ENCODE measurements around the gene PEAK3.

PEAK3 gene

GRCh38 chr19:2309734-2310362, 27.9 kb upstream of the PEAK3 start:
- ChIA-PET POLR2A (interaction anchor here (0.6 to 1.3 kb wide), 3 partner anchors 8 to 22 kb away, joined by 3 read pairs; no protein-coding TSS in a partner anchor), CTCF (interaction anchor here (0.8 to 1.9 kb wide), 5 partner anchors 11 to 83 kb away, joined by 3 to 5 read pairs (median 4); no protein-coding TSS in a partner anchor)
- Histone ChIP-seq H3K27ac (ENCODE audit: insufficient read depth in 1 of 2, low read depth in 1 of 2, low read length in 2 of 2, poor library complexity in 1 of 2, severe bottlenecking in 2 of 2) (no peak overlapping the region), H3K4me1 (ENCODE audit: control extremely low read depth in 1 of 4, control insufficient read depth in 4 of 4, insufficient read depth in 4 of 4, low read length in 3 of 4) (peaks cover 0 to 32% (median 22%) of the 10 kb centered on the region in 4 experiments), H3K9me3 (ENCODE audit: control extremely low read depth in 1 of 5, control insufficient read depth in 4 of 5, insufficient read depth in 2 of 5, low read depth in 1 of 5, low read length in 4 of 5) (peaks cover 0 to 4% (median 3%) of the 10 kb centered on the region in 5 experiments), H3K27me3 (replicated peaks in 2 of 5; ENCODE audit: control insufficient read depth in 4 of 5, insufficient read depth in 5 of 5, low read length in 4 of 5) (peaks cover 0 to 49% (median 26%) of the 10 kb centered on the region in 5 experiments), H3K36me3 (ENCODE audit: control insufficient read depth in 4 of 4, insufficient read depth in 4 of 4, low read length in 3 of 4) (no peaks in the 10 kb centered on the region), H3K4me3 (ENCODE audit: control insufficient read depth in 1 of 7, extremely low read depth in 1 of 7, insufficient read depth in 4 of 7, low read depth in 2 of 7, low read length in 6 of 7) (no peak overlapping the region)
- peak in 2 of 3 donors; percentile 60 to 64 for DNase-seq
- WGBS (ENCODE audit: insufficient coverage): 79% methylated on average over 11 of the region's 17 CpGs

- H3K36me3 ChIP-seq (ENCODE audit: control insufficient read depth in 4 of 4, insufficient read depth in 4 of 4, low read length in 3 of 4): no peaks in the 10 kb centered on the region
- peaks cover 0 to 37% (median 23%) of the 10 kb centered on the region in 4 experiments for H3K4me1 ChIP-seq (ENCODE audit: control extremely low read depth in 1 of 4, control insufficient read depth in 4 of 4, insufficient read depth in 4 of 4, low read length in 3 of 4)
- CTCF ChIA-PET: interaction anchor here (1.0 to 1.9 kb wide), 2 partner anchors 11 to 23 kb away, joined by 3 to 5 read pairs; no protein-coding TSS in a partner anchor
- DNase-seq: peak in 1 of 3 donors; percentile 33
- POLR2A ChIA-PET: interaction anchor here (1.0 kb wide), 1 partner anchor 11 kb away, joined by 3 read pairs; no protein-coding TSS in a partner anchor
- no peaks in the 10 kb centered on the region for H3K9me3 ChIP-seq (ENCODE audit: control extremely low read depth in 1 of 5, control insufficient read depth in 4 of 5, insufficient read depth in 2 of 5, low read depth in 1 of 5, low read length in 4 of 5)
- no peak within 1 kb of the TSS for H3K27ac ChIP-seq (ENCODE audit: insufficient read depth in 1 of 2, low read depth in 1 of 2, low read length in 2 of 2, poor library complexity in 1 of 2, severe bottlenecking in 2 of 2)
- peak within 1 kb of the TSS in 3 of 7 experiments; percentile 39 to 50 (median 48) for H3K4me3 ChIP-seq (ENCODE audit: control insufficient read depth in 1 of 7, extremely low read depth in 1 of 7, insufficient read depth in 4 of 7, low read depth in 2 of 7, low read length in 6 of 7)
- peaks cover 0 to 65% (median 35%) of the 10 kb centered on the region in 5 experiments for H3K27me3 ChIP-seq (replicated peaks in 2 of 5; ENCODE audit: control insufficient read depth in 4 of 5, insufficient read depth in 5 of 5, low read length in 4 of 5)
- WGBS (ENCODE audit: insufficient coverage): 6% methylated on average over 33 of the region's 63 CpGs
Observed at GRCh38 chr19:2308114-2308556, 26.2 kb upstream of the PEAK3 start, which contains the start of gene LINGO3. LINGO3 (minus strand) TSS chr19:2308154; CDS start chr19:2291776, 16,378 bp downstream.

DNA sequence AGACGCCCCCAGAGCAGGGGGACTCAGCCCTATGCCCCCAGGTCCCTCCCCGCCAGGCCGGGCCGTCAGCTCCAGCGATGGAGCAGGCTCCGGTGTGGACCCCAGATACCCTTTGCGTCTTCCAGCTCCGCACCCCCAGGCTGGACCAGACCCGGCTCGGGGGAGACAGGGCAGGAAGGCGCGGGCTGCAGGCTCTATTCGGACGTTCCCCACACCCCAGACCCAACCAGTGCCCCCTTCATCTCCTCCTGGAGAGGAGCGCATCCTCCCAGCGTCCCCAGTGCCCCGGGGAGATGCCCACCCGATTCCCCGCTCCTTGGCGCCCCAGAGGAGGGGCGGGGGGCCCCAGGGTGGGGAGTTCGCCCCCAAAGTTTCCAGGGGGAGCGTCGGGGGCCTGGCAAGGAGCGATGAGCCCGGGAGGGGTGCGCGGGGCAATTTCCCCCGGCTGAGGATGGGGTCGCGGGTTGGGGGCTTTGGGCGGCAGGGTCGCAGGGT, 25.6 kb upstream of the PEAK3 start:
- Histone ChIP-seq H3K4me1 (ENCODE audit: control extremely low read depth in 1 of 4, control insufficient read depth in 4 of 4, insufficient read depth in 4 of 4, low read length in 3 of 4) (peaks cover 0 to 41% (median 26%) of the 10 kb centered on the region in 4 experiments), H3K9me3 (ENCODE audit: control extremely low read depth in 1 of 5, control insufficient read depth in 4 of 5, insufficient read depth in 2 of 5, low read depth in 1 of 5, low read length in 4 of 5) (no peaks in the 10 kb centered on the region), H3K27ac (ENCODE audit: insufficient read depth in 1 of 2, low read depth in 1 of 2, low read length in 2 of 2, poor library complexity in 1 of 2, severe bottlenecking in 2 of 2) (no peak overlapping the region), H3K27me3 (replicated peaks in 2 of 5; ENCODE audit: control insufficient read depth in 4 of 5, insufficient read depth in 5 of 5, low read length in 4 of 5) (peaks cover 0 to 65% (median 38%) of the 10 kb centered on the region in 5 experiments), H3K4me3 (ENCODE audit: control insufficient read depth in 1 of 7, extremely low read depth in 1 of 7, insufficient read depth in 4 of 7, low read depth in 2 of 7, low read length in 6 of 7) (peak overlapping the region in 1 of 7 experiments; percentile 45), H3K36me3 (ENCODE audit: control insufficient read depth in 4 of 4, insufficient read depth in 4 of 4, low read length in 3 of 4) (no peaks in the 10 kb centered on the region)
- ChIA-PET CTCF (no interaction called here), POLR2A (interaction anchor here (0.9 kb wide), 1 partner anchor 9 kb away, joined by 7 read pairs; no protein-coding TSS in a partner anchor)
- DNase-seq: no peak
- 10% methylated on average over 33 of the region's 33 CpGs for WGBS (ENCODE audit: insufficient coverage)

DNA sequence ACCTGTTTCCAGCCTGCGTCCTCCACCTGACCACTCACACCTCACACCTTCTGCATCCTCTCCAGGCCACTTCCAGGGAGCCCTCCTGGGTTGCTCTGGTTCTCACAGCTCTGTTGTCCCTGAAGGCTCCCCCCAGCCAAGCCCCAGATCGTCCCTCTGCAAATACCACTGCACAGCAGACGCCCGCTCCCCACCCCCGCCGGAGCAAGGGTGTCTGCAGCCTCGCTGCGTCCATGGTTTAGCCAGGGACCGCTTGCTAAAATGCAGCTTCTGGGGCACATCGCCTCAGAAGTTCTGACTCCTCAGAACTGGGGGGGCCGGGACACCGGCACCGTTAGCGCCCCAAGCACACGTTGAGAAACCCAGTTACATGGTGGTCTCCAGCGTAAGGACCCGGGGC, 25.0 kb upstream of the PEAK3 start:
- DNase-seq: no peak
- WGBS (ENCODE audit: insufficient coverage): 55% methylated on average over 16 of the region's 17 CpGs
- POLR2A ChIA-PET: interaction anchor here (0.9 kb wide), 1 partner anchor 9 kb away, joined by 7 read pairs; no protein-coding TSS in a partner anchor
- H3K36me3 ChIP-seq (ENCODE audit: control insufficient read depth in 4 of 4, insufficient read depth in 4 of 4, low read length in 3 of 4): no peaks in the 10 kb centered on the region
- H3K27me3 ChIP-seq (replicated peaks in 2 of 5; ENCODE audit: control insufficient read depth in 4 of 5, insufficient read depth in 5 of 5, low read length in 4 of 5): peaks cover 0 to 65% (median 35%) of the 10 kb centered on the region in 5 experiments
- H3K9me3 ChIP-seq (ENCODE audit: control extremely low read depth in 1 of 5, control insufficient read depth in 4 of 5, insufficient read depth in 2 of 5, low read depth in 1 of 5, low read length in 4 of 5): no peaks in the 10 kb centered on the region
- no peak overlapping the region for H3K4me3 ChIP-seq (ENCODE audit: control insufficient read depth in 1 of 7, extremely low read depth in 1 of 7, insufficient read depth in 4 of 7, low read depth in 2 of 7, low read length in 6 of 7)
- peaks cover 0 to 43% (median 29%) of the 10 kb centered on the region in 4 experiments for H3K4me1 ChIP-seq (ENCODE audit: control extremely low read depth in 1 of 4, control insufficient read depth in 4 of 4, insufficient read depth in 4 of 4, low read length in 3 of 4)
- CTCF ChIA-PET: interaction anchor here (1.5 to 2.1 kb wide), 2 partner anchors 10 to 32 kb away, joined by 5 to 6 read pairs; no protein-coding TSS in a partner anchor
- no peak overlapping the region for H3K27ac ChIP-seq (ENCODE audit: insufficient read depth in 1 of 2, low read depth in 1 of 2, low read length in 2 of 2, poor library complexity in 1 of 2, severe bottlenecking in 2 of 2)

GRCh38 chr19:2306281-2306806, 24.4 kb upstream of the PEAK3 start:
- no peaks in the 10 kb centered on the region for H3K36me3 ChIP-seq (ENCODE audit: control insufficient read depth in 4 of 4, insufficient read depth in 4 of 4, low read length in 3 of 4)
- ChIA-PET CTCF (interaction anchor here (1.0 to 2.1 kb wide), 4 partner anchors 10 to 31 kb away, joined by 3 to 7 read pairs (median 6); no protein-coding TSS in a partner anchor), POLR2A (interaction anchor here (1.3 kb wide), 1 partner anchor 19 kb away, joined by 3 read pairs; no protein-coding TSS in a partner anchor)
- peaks cover 0 to 65% (median 35%) of the 10 kb centered on the region in 5 experiments for H3K27me3 ChIP-seq (replicated peaks in 2 of 5; ENCODE audit: control insufficient read depth in 4 of 5, insufficient read depth in 5 of 5, low read length in 4 of 5)
- no peak overlapping the region for H3K4me3 ChIP-seq (ENCODE audit: control insufficient read depth in 1 of 7, extremely low read depth in 1 of 7, insufficient read depth in 4 of 7, low read depth in 2 of 7, low read length in 6 of 7)
- DNase-seq: no peak
- peaks cover 0 to 43% (median 29%) of the 10 kb centered on the region in 4 experiments for H3K4me1 ChIP-seq (ENCODE audit: control extremely low read depth in 1 of 4, control insufficient read depth in 4 of 4, insufficient read depth in 4 of 4, low read length in 3 of 4)
- WGBS (ENCODE audit: insufficient coverage): 58% methylated on average over 16 of the region's 19 CpGs
- no peak overlapping the region for H3K27ac ChIP-seq (ENCODE audit: insufficient read depth in 1 of 2, low read depth in 1 of 2, low read length in 2 of 2, poor library complexity in 1 of 2, severe bottlenecking in 2 of 2)
- H3K9me3 ChIP-seq (ENCODE audit: control extremely low read depth in 1 of 5, control insufficient read depth in 4 of 5, insufficient read depth in 2 of 5, low read depth in 1 of 5, low read length in 4 of 5): no peaks in the 10 kb centered on the region

- Histone ChIP-seq H3K9me3 (ENCODE audit: control extremely low read depth in 1 of 5, control insufficient read depth in 4 of 5, insufficient read depth in 2 of 5, low read depth in 1 of 5, low read length in 4 of 5) (no peaks in the 10 kb centered on the region), H3K27ac (ENCODE audit: insufficient read depth in 1 of 2, low read depth in 1 of 2, low read length in 2 of 2, poor library complexity in 1 of 2, severe bottlenecking in 2 of 2) (no peak overlapping the region), H3K36me3 (ENCODE audit: control insufficient read depth in 4 of 4, insufficient read depth in 4 of 4, low read length in 3 of 4) (no peaks in the 10 kb centered on the region), H3K4me3 (ENCODE audit: control insufficient read depth in 1 of 7, extremely low read depth in 1 of 7, insufficient read depth in 4 of 7, low read depth in 2 of 7, low read length in 6 of 7) (no peak overlapping the region), H3K27me3 (replicated peaks in 2 of 5; ENCODE audit: control insufficient read depth in 4 of 5, insufficient read depth in 5 of 5, low read length in 4 of 5) (peaks cover 0 to 65% (median 35%) of the 10 kb centered on the region in 5 experiments), H3K4me1 (ENCODE audit: control extremely low read depth in 1 of 4, control insufficient read depth in 4 of 4, insufficient read depth in 4 of 4, low read length in 3 of 4) (peaks cover 0 to 46% (median 30%) of the 10 kb centered on the region in 4 experiments)
- CTCF ChIA-PET: interaction anchor here (1.0 to 2.1 kb wide), 8 partner anchors 9 to 88 kb away, joined by 3 to 7 read pairs (median 3); no protein-coding TSS in a partner anchor
- DNase-seq: no peak
- 58% methylated on average over 11 of the region's 19 CpGs for WGBS (ENCODE audit: insufficient coverage)
- POLR2A ChIA-PET: interaction anchor here (1.3 kb wide), 1 partner anchor 20 kb away, joined by 3 read pairs; no protein-coding TSS in a partner anchor
Observed at GRCh38 chr19:2305452-2306280, 23.7 kb upstream of the PEAK3 start.

Data from common myeloid progenitor, CD34-positive (primary cell).